Measurements from ENCODE around the gene CENPH. TPM values are rescaled to one million over a fixed set of nuclear protein-coding genes. Genes with fewer than 3 reads are reported as not detected.
A peak's percentile ranks its signal among the peaks of the same experiment; 100 is the strongest.

CENPH gene
- polyA plus RNA-seq, 1 experiment, result 7.4 TPM

- POLR2A ChIA-PET, result no interaction called here
- CTCF ChIA-PET, result no interaction called here
Observed at GRCh38 chr5:69209602-69210001, 20.2 kb downstream of the CENPH start.

GRCh38 chr5:69211200-69211599 lies 21.8 kb downstream of the CENPH start:
- ChIA-PET POLR2A (no interaction called here), CTCF (interaction anchor here (1.2 kb wide), 1 partner anchor 44 kb away, joined by 3 read pairs; no protein-coding TSS in a partner anchor)
- H3K4me3 ChIP-seq (ENCODE audit: low read depth, low read length), result no peak overlapping the region
- DNase-seq (ENCODE audit: low read depth), result no peak
- TF ChIP-seq CTCF (IDR thresholded peaks at IDR 0.05; ENCODE audit: insufficient read depth, low read depth, low read length), result no peak
- H3K36me3 ChIP-seq (ENCODE audit: control insufficient read depth, insufficient read depth, low read length), result no peaks in the 10 kb centered on the region
- no peaks in the 10 kb centered on the region for H3K27me3 ChIP-seq (ENCODE audit: control insufficient read depth, insufficient read depth, low read length)

More at GRCh38 chr5:69209602-69210001, 20.2 kb downstream of the CENPH start:
- Histone ChIP-seq H3K27me3 (ENCODE audit: control insufficient read depth, insufficient read depth, low read length) (no peaks in the 10 kb centered on the region), H3K4me3 (ENCODE audit: low read depth, low read length) (no peak overlapping the region), H3K36me3 (ENCODE audit: control insufficient read depth, insufficient read depth, low read length) (no peaks in the 10 kb centered on the region)
- TF ChIP-seq CTCF (IDR thresholded peaks at IDR 0.05; ENCODE audit: insufficient read depth, low read depth, low read length), result no peak
- DNase-seq (ENCODE audit: low read depth), result no peak

- ChIA-PET POLR2A (no interaction called here), CTCF (interaction anchor here (1.2 kb wide), 1 partner anchor 43 kb away, joined by 3 read pairs; no protein-coding TSS in a partner anchor)
Observed at GRCh38 chr5:69212022-69212421, 22.6 kb downstream of the CENPH start.

GRCh38 chr5:69213513-69214215 lies 24.3 kb downstream of the CENPH start:
- peak; percentile 35 for DNase-seq (ENCODE audit: low read depth)
- Histone ChIP-seq H3K36me3 (ENCODE audit: control insufficient read depth, insufficient read depth, low read length) (no peaks in the 10 kb centered on the region), H3K27me3 (ENCODE audit: control insufficient read depth, insufficient read depth, low read length) (no peaks in the 10 kb centered on the region), H3K4me3 (ENCODE audit: low read depth, low read length) (no peak overlapping the region)
- ChIA-PET CTCF (no interaction called here), POLR2A (interaction anchor here (0.6 kb wide), 1 partner anchor 22 kb away, joined by 4 read pairs; no protein-coding TSS in a partner anchor)
- TF ChIP-seq CTCF (IDR thresholded peaks at IDR 0.05; ENCODE audit: insufficient read depth, low read depth, low read length), result no peak

More at GRCh38 chr5:69212022-69212421, 22.6 kb downstream of the CENPH start:
- Histone ChIP-seq H3K4me3 (ENCODE audit: low read depth, low read length) (no peak overlapping the region), H3K27me3 (ENCODE audit: control insufficient read depth, insufficient read depth, low read length) (no peaks in the 10 kb centered on the region), H3K36me3 (ENCODE audit: control insufficient read depth, insufficient read depth, low read length) (no peaks in the 10 kb centered on the region)
- DNase-seq (ENCODE audit: low read depth), result no peak
- TF ChIP-seq CTCF (IDR thresholded peaks at IDR 0.05; ENCODE audit: insufficient read depth, low read depth, low read length), result no peak

GRCh38 chr5:69217151-69217511 lies 27.7 kb downstream of the CENPH start:
- peak overlapping the region; percentile 92; the same call in 1 of the 2 replicates for H3K4me3 ChIP-seq (ENCODE audit: low read depth, low read length)
- no peaks in the 10 kb centered on the region for H3K27me3 ChIP-seq (ENCODE audit: control insufficient read depth, insufficient read depth, low read length)
- ChIA-PET CTCF (no interaction called here), POLR2A (no interaction called here)
- TF ChIP-seq CTCF (IDR thresholded peaks at IDR 0.05; ENCODE audit: insufficient read depth, low read depth, low read length), result no peak
- no peaks in the 10 kb centered on the region for H3K36me3 ChIP-seq (ENCODE audit: control insufficient read depth, insufficient read depth, low read length)
- no peak for DNase-seq (ENCODE audit: low read depth)

Data from BJ (cell line).